ENCODE measurements around the gene CDK6.

GRCh38 chr7:92615861-92616260, 220.5 kb downstream of the CDK6 start:
- TF ChIP-seq CTCF (IDR thresholded peaks at IDR 0.05 in 4 of 5, conservative IDR thresholded peaks at IDR 0.05 in 1 of 5) (no peak), POLR2A (IDR thresholded peaks at IDR 0.05) (no peak)
